Activated B cell treated with CpG ODN at 0.5 μM for 24 hours (primary cell): ENCODE results near the gene AVPR1B. TPM values are rescaled to one million over a fixed set of nuclear protein-coding genes. Genes with fewer than 3 reads are reported as not detected.
A peak's percentile ranks its signal among the peaks of the same experiment; 100 is the strongest.
"Not testable (repeated sequence)": the region's sequence is repeated elsewhere in the genome, so short reads cannot be mapped to it uniquely, and the experiment has no call there.

Experiments
- ATAC-seq: fragments of 200-7000 bp; cut with Tn5 transposase; one replicate; pipeline ENCODE4 v1.10.0; 2021; ENCODE audit warnings: low read depth, mild to moderate bottlenecking, moderate library complexity
- CTCF ChIA-PET: fragments of 350-600 bp; sonication (Branson Sonifier 250); formaldehyde crosslinking; loops from one replicate; lab custom pipeline; 2021; ENCODE audit warnings: antibody characterized with exemption; lab: Charles Lee
- POLR2A ChIA-PET: fragments of 350-600 bp; sonication (Branson Sonifier 250); formaldehyde crosslinking; loops from one replicate; lab custom pipeline; 2021; ENCODE audit warnings: antibody characterized with exemption; lab: Charles Lee
- DNase-seq: peaks from one replicate; pipeline ENCODE4 v3.0.0; 2022
- H3K27ac Mint-ChIP-seq: one replicate; pipeline ENCODE4 v1.8.0; 2020; ENCODE audit warnings: mixed read lengths
- H3K27me3 Mint-ChIP-seq: one replicate; pipeline ENCODE4 v1.8.0; 2021; ENCODE audit warnings: mixed read lengths
- H3K36me3 Mint-ChIP-seq: one replicate; pipeline ENCODE4 v1.8.0; 2021; ENCODE audit warnings: low read depth, mixed read lengths
- H3K4me1 Mint-ChIP-seq: one replicate; pipeline ENCODE4 v1.8.0; 2021; ENCODE audit warnings: mixed read lengths
- H3K4me3 Mint-ChIP-seq: one replicate; pipeline ENCODE4 v1.8.0; 2020; ENCODE audit warnings: mild to moderate bottlenecking, mixed read lengths
- H3K9me3 Mint-ChIP-seq: one replicate; pipeline ENCODE4 v1.8.0; 2020; ENCODE audit warnings: mixed read lengths
- intact Hi-C: fragments of 100-400 bp; cut with micrococcal nuclease; formaldehyde crosslinking; loops from one replicate; pipeline ENCODE4 v1.15.1; 2024
- total RNA-seq: library from RNA; stranded (reverse); gene quantifications from 2 replicates; pipeline ENCODE4 v1.2.3, GENCODE V29; 2022
- TF ChIP-seq, protein P1 (sequence below): fragments of 200-600 bp; IDR thresholded peaks from one replicate; pipeline ENCODE4 v1.8.0; 2022; ENCODE audit warnings: antibody characterized with exemption, mild to moderate bottlenecking

The AVPR1B gene
- total RNA-seq, 1 donor from 2014 or later, result not detected

DNA sequence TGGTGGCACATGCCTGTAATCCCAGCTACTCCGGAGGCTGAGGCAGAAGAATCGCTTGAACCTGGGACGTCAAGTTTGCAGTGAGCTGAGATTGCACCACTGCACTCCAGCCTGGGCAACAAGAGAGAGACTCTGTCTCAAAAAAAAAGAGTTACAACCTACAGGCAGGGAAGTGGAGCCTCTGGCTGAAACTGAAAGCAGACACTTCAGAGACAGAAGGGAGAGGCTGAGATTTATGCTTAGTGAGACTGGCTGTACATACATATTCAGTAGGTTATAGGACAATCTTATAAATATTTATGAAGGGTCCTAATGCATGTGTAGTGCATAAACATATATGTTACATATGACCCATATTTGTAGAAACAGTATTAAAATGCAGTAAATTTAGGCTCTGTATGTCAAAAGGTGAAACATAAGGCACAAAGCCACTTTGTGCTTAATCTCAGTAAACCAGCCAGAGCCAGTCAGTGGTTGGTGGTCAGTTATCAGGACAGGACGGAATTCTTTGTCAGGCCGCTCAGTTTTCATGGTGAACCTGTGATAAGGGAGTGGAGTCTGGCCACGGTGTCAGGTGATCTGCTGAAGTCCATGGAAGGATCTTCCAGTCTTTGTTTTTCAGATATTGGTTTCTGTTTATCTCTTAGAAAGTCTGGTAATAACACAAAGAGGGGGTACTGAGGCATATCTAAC, 50.6 kb downstream of the AVPR1B start:
- TF ChIP-seq, protein P1, sequence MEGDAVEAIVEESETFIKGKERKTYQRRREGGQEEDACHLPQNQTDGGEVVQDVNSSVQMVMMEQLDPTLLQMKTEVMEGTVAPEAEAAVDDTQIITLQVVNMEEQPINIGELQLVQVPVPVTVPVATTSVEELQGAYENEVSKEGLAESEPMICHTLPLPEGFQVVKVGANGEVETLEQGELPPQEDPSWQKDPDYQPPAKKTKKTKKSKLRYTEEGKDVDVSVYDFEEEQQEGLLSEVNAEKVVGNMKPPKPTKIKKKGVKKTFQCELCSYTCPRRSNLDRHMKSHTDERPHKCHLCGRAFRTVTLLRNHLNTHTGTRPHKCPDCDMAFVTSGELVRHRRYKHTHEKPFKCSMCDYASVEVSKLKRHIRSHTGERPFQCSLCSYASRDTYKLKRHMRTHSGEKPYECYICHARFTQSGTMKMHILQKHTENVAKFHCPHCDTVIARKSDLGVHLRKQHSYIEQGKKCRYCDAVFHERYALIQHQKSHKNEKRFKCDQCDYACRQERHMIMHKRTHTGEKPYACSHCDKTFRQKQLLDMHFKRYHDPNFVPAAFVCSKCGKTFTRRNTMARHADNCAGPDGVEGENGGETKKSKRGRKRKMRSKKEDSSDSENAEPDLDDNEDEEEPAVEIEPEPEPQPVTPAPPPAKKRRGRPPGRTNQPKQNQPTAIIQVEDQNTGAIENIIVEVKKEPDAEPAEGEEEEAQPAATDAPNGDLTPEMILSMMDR, result no peak
- Mint-ChIP-seq H3K36me3 (peaks cover 73% of the 10 kb centered on the region), H3K27ac (peak overlapping the region; percentile 85), H3K27me3 (no peaks in the 10 kb centered on the region), H3K4me3 (peak overlapping the region; percentile 73), H3K4me1 (peaks cover 57% of the 10 kb centered on the region), H3K9me3 (no peaks in the 10 kb centered on the region)
- peak; percentile 78 for ATAC-seq
- intact Hi-C loops, result loop anchor here (1.0 to 2.0 kb wide), 3 partner anchors 16 to 40 kb away; no protein-coding TSS in a partner anchor
- ChIA-PET POLR2A (interaction anchor here (0.8 to 2.2 kb wide), 10 partner anchors 12 to 294 kb away, joined by 3 to 13 read pairs (median 7); no protein-coding TSS in a partner anchor), CTCF (interaction anchor here (1.2 to 1.9 kb wide), 3 partner anchors 36 to 39 kb away, joined by 5 to 18 read pairs (median 5); no protein-coding TSS in a partner anchor)
- DNase-seq, result no peak

DNA sequence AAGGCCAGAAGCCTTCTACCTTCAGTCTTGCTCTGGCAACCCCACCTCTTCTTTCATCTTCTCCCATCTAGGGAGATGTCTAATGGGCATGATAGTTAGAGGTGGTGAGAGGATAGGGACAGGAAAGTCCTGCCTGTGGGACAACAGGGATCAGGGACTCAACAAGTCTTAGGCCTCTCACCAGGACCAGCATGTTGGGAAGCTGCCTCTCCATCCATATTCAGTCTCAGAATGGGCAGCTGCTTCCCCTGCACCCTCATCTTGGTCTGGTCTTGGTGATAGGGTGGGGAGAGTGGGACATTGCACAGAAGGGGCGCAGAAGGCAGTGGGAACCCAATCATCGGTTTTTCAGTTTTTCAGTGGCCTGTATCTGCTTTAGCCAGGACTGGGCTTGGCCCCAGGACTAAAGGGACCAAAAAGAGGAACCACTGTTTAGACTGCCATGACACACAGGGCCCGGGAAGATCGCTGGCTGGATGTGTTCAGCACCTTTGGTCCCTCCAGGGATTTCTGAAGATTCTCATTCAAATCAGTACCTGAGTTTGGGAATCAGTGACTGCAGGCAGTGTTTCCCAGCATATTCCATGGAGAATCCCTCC, 51.5 kb downstream of the AVPR1B start:
- TF ChIP-seq, protein P1, result no peak
- POLR2A ChIA-PET, result interaction anchor here (2.2 kb wide), 1 partner anchor 15 kb away, joined by 13 read pairs; no protein-coding TSS in a partner anchor
- Mint-ChIP-seq H3K4me3 (no peak overlapping the region), H3K4me1 (peaks cover 65% of the 10 kb centered on the region), H3K36me3 (peaks cover 73% of the 10 kb centered on the region), H3K27ac (peak overlapping the region; percentile 85), H3K9me3 (no peaks in the 10 kb centered on the region), H3K27me3 (no peaks in the 10 kb centered on the region)
- ATAC-seq (no peak), DNase-seq (no peak)
- CTCF ChIA-PET, result interaction anchor here (1.9 kb wide), 1 partner anchor 35 kb away, joined by 5 read pairs; no protein-coding TSS in a partner anchor
- intact Hi-C loops, result loop anchor here (1.0 to 2.0 kb wide), 3 partner anchors 15 to 41 kb away; no protein-coding TSS in a partner anchor

DNA sequence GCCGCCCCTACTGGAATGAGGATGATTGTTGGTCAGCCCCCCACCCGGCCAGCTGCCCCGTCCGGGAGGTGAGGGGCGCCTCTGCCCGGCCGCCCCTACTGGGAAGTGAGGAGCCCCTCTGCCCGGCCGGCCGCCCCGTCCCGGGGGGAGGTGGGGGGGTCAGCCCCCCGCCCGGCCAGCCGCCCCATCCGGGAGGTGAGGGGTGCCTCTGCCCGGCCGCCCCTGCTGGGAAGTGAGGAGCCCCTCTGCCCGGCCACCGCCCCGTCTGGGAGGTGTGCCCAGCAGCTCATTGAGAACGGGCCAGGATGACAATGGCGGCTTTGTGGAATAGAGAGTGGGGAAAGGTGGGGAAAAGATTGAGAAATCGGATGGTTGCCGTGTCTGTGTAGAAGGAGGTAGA, 52.7 kb downstream of the AVPR1B start:
- CTCF ChIA-PET, result interaction anchor here (1.9 kb wide), 1 partner anchor 34 kb away, joined by 5 read pairs; no protein-coding TSS in a partner anchor
- intact Hi-C loops, H3K4me3 Mint-ChIP-seq, POLR2A ChIA-PET, DNase-seq, H3K9me3 Mint-ChIP-seq, H3K27ac Mint-ChIP-seq, H3K27me3 Mint-ChIP-seq, ATAC-seq: not testable (repeated sequence)
- Mint-ChIP-seq H3K4me1 (peaks cover 76% of the 10 kb centered on the region), H3K36me3 (peaks cover 77% of the 10 kb centered on the region)

DNA sequence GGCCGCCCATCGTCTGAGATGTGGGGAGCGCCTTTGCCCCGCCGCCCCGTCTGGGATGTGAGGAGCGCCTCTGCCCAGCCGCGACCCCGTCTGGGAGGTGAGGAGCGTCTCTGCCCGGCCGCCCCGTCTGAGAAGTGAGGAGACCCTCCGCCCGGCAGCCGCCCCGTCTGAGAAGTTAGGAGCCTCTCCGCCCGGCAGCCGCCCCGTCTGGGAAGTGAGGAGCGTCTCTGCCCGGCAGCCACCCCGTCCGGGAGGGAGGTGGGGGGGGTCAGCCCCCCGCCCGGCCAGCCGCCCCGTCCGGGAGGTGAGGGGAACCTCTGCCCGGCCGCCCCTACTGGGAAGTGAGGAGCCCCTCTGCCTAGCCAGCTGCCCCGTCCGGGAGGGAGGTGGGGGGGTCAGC, 53.2 kb downstream of the AVPR1B start:
- H3K27ac Mint-ChIP-seq, H3K4me3 Mint-ChIP-seq, CTCF ChIA-PET, H3K9me3 Mint-ChIP-seq, ATAC-seq, H3K27me3 Mint-ChIP-seq, DNase-seq, intact Hi-C loops, POLR2A ChIA-PET: not testable (repeated sequence)
- Mint-ChIP-seq H3K4me1 (peaks cover 77% of the 10 kb centered on the region), H3K36me3 (peaks cover 78% of the 10 kb centered on the region)

DNA sequence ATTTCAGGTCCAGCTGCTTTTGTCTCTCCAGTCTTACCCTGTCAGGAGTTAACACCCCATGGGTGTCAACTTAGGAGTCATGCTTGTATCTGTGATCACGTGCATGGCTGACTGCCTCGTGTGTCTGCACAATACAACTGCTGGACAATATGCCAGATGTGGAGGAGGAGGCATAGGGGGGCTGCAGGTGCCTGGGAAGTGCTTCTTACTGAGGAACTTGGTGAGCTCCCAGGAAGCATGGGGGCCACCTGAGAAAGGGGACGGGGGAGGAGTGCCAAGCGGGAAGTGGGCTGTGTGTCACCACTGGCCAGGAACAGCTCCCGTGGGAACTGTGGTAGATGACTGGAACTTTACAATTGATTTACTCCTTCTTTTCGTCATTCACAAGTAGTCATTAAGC, 54.7 kb downstream of the AVPR1B start:
- peaks cover 79% of the 10 kb centered on the region for H3K36me3 Mint-ChIP-seq
- peak overlapping the region; percentile 68 for H3K27ac Mint-ChIP-seq
- H3K9me3 Mint-ChIP-seq, result no peaks in the 10 kb centered on the region
- H3K4me3 Mint-ChIP-seq, result no peak overlapping the region
- TF ChIP-seq, protein P1, result no peak
- DNase-seq, result no peak
- ChIA-PET POLR2A (no interaction called here), CTCF (interaction anchor here (1.3 kb wide), 1 partner anchor 38 kb away, joined by 3 read pairs; no protein-coding TSS in a partner anchor)
- no peaks in the 10 kb centered on the region for H3K27me3 Mint-ChIP-seq
- H3K4me1 Mint-ChIP-seq, result peaks cover 77% of the 10 kb centered on the region
- no peak for ATAC-seq
- intact Hi-C loops, result no loop called here
